BJ (cell line): Measurements from ENCODE around the gene PLXNB3. TPM values are rescaled to one million over a fixed set of nuclear protein-coding genes. Genes with fewer than 3 reads are reported as not detected.

Source experiments
- CTCF ChIA-PET: fragments of 350-600 bp; formaldehyde crosslinking; extraction: SDS; loops from one replicate; lab custom pipeline; 2021; ENCODE audit warnings: antibody characterized with exemption, inconsistent platforms; lab: Yijun Ruan, JAX
- POLR2A ChIA-PET: fragments of 300-600 bp; sonication (Branson Sonifier 250); formaldehyde crosslinking; extraction: SDS; loops from one replicate; lab custom pipeline; 2021; ENCODE audit warnings: antibody characterized with exemption; lab: Charles Lee
- DNase-seq: peaks from one replicate; pipeline ENCODE4 v3.0.0-alpha.2; 2011; ENCODE audit warnings: low read depth
- H3K27me3 ChIP-seq: 2 replicates; pipeline ENCODE4 v1.6.0; 2011; ENCODE audit warnings: low read length; ENCODE audit not compliant: control insufficient read depth, insufficient read depth
- H3K36me3 ChIP-seq: 2 replicates; pipeline ENCODE4 v1.5.1; 2011; ENCODE audit warnings: low read length; ENCODE audit not compliant: control insufficient read depth, insufficient read depth
- H3K4me3 ChIP-seq: 2 replicates; pipeline ENCODE4 v1.5.1; 2011; ENCODE audit warnings: low read depth, mild to moderate bottlenecking, control low read depth, low read length
- polyA plus RNA-seq: library from polyadenylated mRNA; depleted of rRNA; stranded (reverse); fragments of >200 nt; gene quantifications from 2 replicates; pipeline ENCODE4 v1.2.3, GENCODE V29; 2011
- TF ChIP-seq, protein P1 (sequence below): IDR thresholded peaks from 2 replicates; pipeline ENCODE4 v1.5.1; 2011; ENCODE audit warnings: low read depth, mild to moderate bottlenecking, control low read depth, inconsistent platforms, low read length, moderate library complexity; ENCODE audit not compliant: insufficient read depth

Gene PLXNB3
- polyA plus RNA-seq, 1 experiment = 8.2 TPM

DNA sequence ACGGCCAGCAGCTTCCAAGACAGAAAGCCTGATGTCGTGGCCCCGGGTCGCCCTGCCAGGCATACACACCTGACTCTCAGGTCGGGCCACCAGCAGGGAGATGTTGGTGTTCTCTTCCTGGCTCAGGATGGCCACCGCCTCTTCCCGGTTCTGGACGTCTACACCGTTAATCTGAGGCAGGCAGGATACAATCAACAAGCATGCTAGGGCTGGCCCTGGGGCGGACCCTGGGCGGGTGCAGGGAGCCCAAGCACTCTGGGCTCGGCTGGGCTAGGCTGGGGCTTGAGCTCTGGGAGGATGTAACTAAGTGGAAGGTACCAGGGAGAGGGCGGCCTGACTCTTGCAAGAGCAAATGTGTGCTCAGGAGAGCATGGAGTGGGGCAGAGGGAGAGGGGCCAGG, 41.4 kb downstream of the PLXNB3 start:
- no peak for DNase-seq
- TF ChIP-seq, protein P1, sequence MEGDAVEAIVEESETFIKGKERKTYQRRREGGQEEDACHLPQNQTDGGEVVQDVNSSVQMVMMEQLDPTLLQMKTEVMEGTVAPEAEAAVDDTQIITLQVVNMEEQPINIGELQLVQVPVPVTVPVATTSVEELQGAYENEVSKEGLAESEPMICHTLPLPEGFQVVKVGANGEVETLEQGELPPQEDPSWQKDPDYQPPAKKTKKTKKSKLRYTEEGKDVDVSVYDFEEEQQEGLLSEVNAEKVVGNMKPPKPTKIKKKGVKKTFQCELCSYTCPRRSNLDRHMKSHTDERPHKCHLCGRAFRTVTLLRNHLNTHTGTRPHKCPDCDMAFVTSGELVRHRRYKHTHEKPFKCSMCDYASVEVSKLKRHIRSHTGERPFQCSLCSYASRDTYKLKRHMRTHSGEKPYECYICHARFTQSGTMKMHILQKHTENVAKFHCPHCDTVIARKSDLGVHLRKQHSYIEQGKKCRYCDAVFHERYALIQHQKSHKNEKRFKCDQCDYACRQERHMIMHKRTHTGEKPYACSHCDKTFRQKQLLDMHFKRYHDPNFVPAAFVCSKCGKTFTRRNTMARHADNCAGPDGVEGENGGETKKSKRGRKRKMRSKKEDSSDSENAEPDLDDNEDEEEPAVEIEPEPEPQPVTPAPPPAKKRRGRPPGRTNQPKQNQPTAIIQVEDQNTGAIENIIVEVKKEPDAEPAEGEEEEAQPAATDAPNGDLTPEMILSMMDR = no peak
- no peaks in the 10 kb centered on the region for H3K36me3 ChIP-seq
- ChIA-PET CTCF (no interaction called here), POLR2A (no interaction called here)
- no peak overlapping the region for H3K4me3 ChIP-seq
- H3K27me3 ChIP-seq = no peaks in the 10 kb centered on the region

DNA sequence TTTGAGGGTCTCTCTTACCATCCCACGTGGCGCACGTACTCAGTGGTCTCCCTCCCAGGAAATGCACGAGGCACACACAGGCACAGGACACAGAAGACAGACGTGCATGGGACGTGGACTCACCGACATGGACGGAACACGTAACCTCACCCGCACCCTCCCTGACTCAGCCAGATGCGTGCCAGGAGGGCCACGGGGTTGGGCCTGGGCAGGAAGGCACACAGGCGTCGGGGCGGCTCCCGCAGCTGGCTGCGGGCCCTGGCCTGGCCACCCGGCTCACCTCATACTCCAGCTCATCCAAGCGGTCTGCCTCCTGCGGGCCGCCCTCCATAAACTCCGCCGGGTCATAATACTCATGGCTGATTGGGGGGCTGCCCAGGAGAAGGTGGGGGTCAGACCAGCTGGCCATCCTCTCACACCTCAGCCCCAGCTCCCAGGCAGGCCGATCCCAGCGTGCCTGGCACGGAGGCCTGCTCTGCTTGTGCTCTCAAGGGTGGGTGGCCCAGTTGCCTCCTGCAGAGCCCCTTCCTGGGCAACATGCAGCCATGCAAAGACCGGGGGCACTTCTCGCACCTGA, 43.0 kb downstream of the PLXNB3 start:
- TF ChIP-seq, protein P1 = no peak
- Histone ChIP-seq H3K36me3 (no peaks in the 10 kb centered on the region), H3K4me3 (no peak overlapping the region), H3K27me3 (no peaks in the 10 kb centered on the region)
- ChIA-PET CTCF (no interaction called here), POLR2A (no interaction called here)
- DNase-seq = no peak

DNA sequence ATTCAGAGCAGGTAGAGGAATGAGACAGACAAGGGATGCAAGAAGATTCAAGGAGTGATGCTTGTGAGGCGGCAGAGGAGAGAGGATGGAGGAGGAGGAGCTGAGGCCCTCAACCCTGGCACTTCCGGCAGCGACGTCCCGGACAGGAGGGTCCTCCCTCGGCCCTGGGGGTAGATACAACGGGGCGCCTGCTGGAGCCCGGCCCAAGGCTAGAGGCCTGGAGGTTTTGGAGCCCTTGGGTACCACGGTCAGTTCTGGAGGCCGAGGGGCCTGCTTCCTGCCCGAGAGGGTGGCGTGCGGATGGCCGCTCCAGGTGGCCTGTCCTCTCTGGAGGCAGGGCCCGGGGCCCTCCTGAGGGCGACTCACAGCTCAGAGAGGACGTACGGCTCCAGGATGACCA, 43.9 kb downstream of the PLXNB3 start:
- Histone ChIP-seq H3K27me3 (no peaks in the 10 kb centered on the region; the same call in 1 of the 2 replicates), H3K36me3 (no peaks in the 10 kb centered on the region), H3K4me3 (no peak overlapping the region)
- CTCF ChIA-PET = no interaction called here
- TF ChIP-seq, protein P1 = no peak
- POLR2A ChIA-PET = no interaction called here
- no peak for DNase-seq

DNA sequence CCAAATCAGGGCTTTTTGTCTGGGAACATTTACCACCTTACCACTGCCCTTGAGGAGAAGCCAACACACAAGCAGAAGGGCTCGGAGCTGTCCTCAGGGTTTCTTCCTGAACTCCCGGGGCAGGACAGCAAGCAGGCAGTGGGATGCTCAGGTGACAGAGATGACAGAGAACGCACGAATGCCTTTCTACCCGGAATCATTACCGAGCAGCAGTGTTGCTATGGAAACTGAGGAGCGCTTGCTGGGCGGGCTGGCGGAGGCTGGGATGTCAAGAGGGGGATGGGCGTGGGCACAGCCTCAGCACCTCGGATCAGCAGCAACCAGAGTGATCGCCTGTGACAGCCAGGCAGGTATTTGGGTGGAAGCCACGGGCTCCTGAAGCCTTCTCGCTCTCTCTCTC, 48.2 kb downstream of the PLXNB3 start:
- H3K4me3 ChIP-seq = no peak overlapping the region
- H3K27me3 ChIP-seq = no peaks in the 10 kb centered on the region; the same call in 1 of the 2 replicates
- no peak for DNase-seq
- no peaks in the 10 kb centered on the region for H3K36me3 ChIP-seq
- TF ChIP-seq, protein P1 = no peak
- ChIA-PET POLR2A (no interaction called here), CTCF (interaction anchor here (0.9 kb wide), 1 partner anchor 23 kb away, joined by 3 read pairs; no protein-coding TSS in a partner anchor)

- CTCF ChIA-PET = interaction anchor here (0.9 kb wide), 1 partner anchor 24 kb away, joined by 3 read pairs; no protein-coding TSS in a partner anchor
- Histone ChIP-seq H3K4me3 (no peak overlapping the region), H3K36me3 (no peaks in the 10 kb centered on the region), H3K27me3 (no peaks in the 10 kb centered on the region; the same call in 1 of the 2 replicates)
- POLR2A ChIA-PET = no interaction called here
- TF ChIP-seq, protein P1 = no peak
- DNase-seq = no peak
Measured at GRCh38 chrX:153813161-153813560, 49.1 kb downstream of the PLXNB3 start.
